Smooth muscle cell of trachea (primary cell): ENCODE results near the gene KRT31. TPM values are rescaled to one million over a fixed set of nuclear protein-coding genes. Genes with fewer than 3 reads are reported as not detected.

Source experiments
- total RNA-seq: library from RNA; depleted of rRNA; stranded (reverse); fragments of >200 nt; gene quantifications from 2 replicates; pipeline ENCODE4 v1.2.1, GENCODE V29; 2014

The KRT31 gene
- not detected in 2 replicates for total RNA-seq

GRCh38 chr17:41396996-41397660, at the start of gene KRT31:
Gene KRT31, minus strand, starts transcription at chr17:41397608. Its CDS starts 69 bp downstream, at chr17:41397539.

GRCh38 chr17:41440531-41441033, 43.2 kb upstream of the KRT31 start, which contains the start of gene KRT38:
Gene KRT38, minus strand, starts transcription at chr17:41440983. Its CDS starts 62 bp downstream, at chr17:41440921.

GRCh38 chr17:41424111-41424635, 26.8 kb upstream of the KRT31 start, which contains the start of gene KRT37:
Gene KRT37, minus strand, starts transcription at chr17:41424585. Its CDS starts 62 bp downstream, at chr17:41424523.

GRCh38 chr17:41381943-41382342, 15.5 kb downstream of the KRT31 start, which contains the start of gene KRT34:
Gene KRT34, minus strand, starts transcription at chr17:41382306. Its CDS starts 60 bp downstream, at chr17:41382246.

DNA sequence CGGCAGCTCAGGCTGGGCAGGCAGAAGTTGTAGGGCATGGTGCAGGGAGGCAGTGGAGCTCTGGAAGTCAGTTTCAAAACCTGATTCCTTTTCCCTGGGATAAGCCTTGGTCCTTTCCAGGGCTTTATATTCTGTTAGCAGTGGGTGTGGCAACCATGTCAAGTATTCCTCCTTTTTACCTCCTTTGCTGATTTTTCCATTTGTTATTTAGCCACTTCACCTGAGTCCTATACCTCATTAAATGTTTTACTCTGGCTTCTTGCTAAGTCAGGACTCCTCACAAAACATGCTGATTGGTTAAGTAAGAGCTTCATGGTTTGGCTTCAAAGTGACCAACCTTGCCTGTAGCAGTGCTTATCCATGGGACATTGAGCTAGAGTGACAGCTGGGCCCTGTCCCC, 27.7 kb downstream of the KRT31 start, which contains the start of gene KRT33B:
Gene KRT33B, minus strand, starts transcription at position 101 of the 400 bp plus-strand sequence. Its CDS starts 63 bp downstream, at position 38.

GRCh38 chr17:41350381-41350878, 47.0 kb downstream of the KRT31 start, which contains the start of gene KRT33A:
Gene KRT33A, minus strand, starts transcription at chr17:41350828. Its CDS starts 61 bp downstream, at chr17:41350767.

Other genes starting within 250 kb of the KRT31 start
- gene KRTAP4-5, start 247.8 kb downstream of the KRT31 start, total RNA-seq = not detected in 2 replicates
- not detected in 2 replicates for gene KRTAP4-4, start 236.9 kb downstream of the KRT31 start, total RNA-seq
- gene KRTAP4-3, start 229.4 kb downstream of the KRT31 start, total RNA-seq = not detected in 2 replicates
- not detected in 2 replicates for gene KRTAP4-2, start 219.4 kb downstream of the KRT31 start, total RNA-seq
- gene KRTAP4-1, start 212.7 kb downstream of the KRT31 start, total RNA-seq = not detected in 2 replicates
- not detected in 2 replicates for gene KRTAP9-1, start 207.7 kb downstream of the KRT31 start, total RNA-seq
- gene KRTAP9-2, start 171.0 kb downstream of the KRT31 start, total RNA-seq = not detected in 2 replicates
- not detected in 2 replicates for gene KRTAP9-3, start 165.2 kb downstream of the KRT31 start, total RNA-seq
- gene KRTAP9-8, start 159.6 kb downstream of the KRT31 start, total RNA-seq = not detected in 2 replicates
- gene KRTAP9-4, start 147.9 kb downstream of the KRT31 start, total RNA-seq = not detected in 2 replicates
- gene KRTAP9-9, start 142.2 kb downstream of the KRT31 start, total RNA-seq = not detected in 2 replicates
- gene KRTAP9-6, start 132.2 kb downstream of the KRT31 start, total RNA-seq = not detected in 2 replicates
- not detected in 2 replicates for gene KRTAP9-7, start 121.9 kb downstream of the KRT31 start, total RNA-seq
- not detected in 2 replicates for gene KRTAP29-1, start 94.8 kb downstream of the KRT31 start, total RNA-seq
- not detected in 2 replicates for gene KRTAP16-1, start 88.3 kb downstream of the KRT31 start, total RNA-seq
- gene KRTAP17-1, start 81.9 kb downstream of the KRT31 start, total RNA-seq = not detected in 2 replicates
- gene KRT33A, start 46.8 kb downstream of the KRT31 start, total RNA-seq = not detected in 2 replicates
- gene KRT33B, start 27.8 kb downstream of the KRT31 start, total RNA-seq = not detected in 2 replicates
- gene KRT34, start 15.3 kb downstream of the KRT31 start, total RNA-seq = 0.17 TPM in 1 of 2 replicates, not detected in the other
- gene KRT37, start 27.0 kb upstream of the KRT31 start, total RNA-seq = not detected in 2 replicates
- gene KRT38, start 43.4 kb upstream of the KRT31 start, total RNA-seq = not detected in 2 replicates
- not detected in 2 replicates for gene KRT32, start 69.8 kb upstream of the KRT31 start, total RNA-seq
- not detected in 2 replicates for gene KRT35, start 83.5 kb upstream of the KRT31 start, total RNA-seq
- gene KRT36, start 92.3 kb upstream of the KRT31 start, total RNA-seq = not detected in 2 replicates
- gene KRT13, start 108.0 kb upstream of the KRT31 start, total RNA-seq = 0.15 TPM in 1 of 2 replicates, not detected in the other
- 0.66 and 2.9 TPM in 2 replicates for gene KRT15, start 121.3 kb upstream of the KRT31 start, total RNA-seq
- gene KRT19, start 130.7 kb upstream of the KRT31 start, total RNA-seq = 21.1 and 42.7 TPM in 2 replicates
- not detected in 2 replicates for gene KRT9, start 174.5 kb upstream of the KRT31 start, total RNA-seq
- 0.17 and 3.1 TPM in 2 replicates for gene KRT14, start 189.3 kb upstream of the KRT31 start, total RNA-seq
- 0.17 TPM in 1 of 2 replicates, not detected in the other for gene KRT16, start 215.2 kb upstream of the KRT31 start, total RNA-seq
- gene KRT17, start 227.0 kb upstream of the KRT31 start, total RNA-seq = 1.5 and 15.1 TPM in 2 replicates